Erythroblast (primary cell): Measurements from ENCODE around the gene RAB11FIP4.

Experiments
- DNase-seq, 2 experiments: peaks; one replicate each; lab custom pipeline; 2025; lab: John Stamatoyannopoulos, UW
- GATA1 ChIP-seq: IDR thresholded peaks from 2 replicates; pipeline ENCODE4 v1.6.1; 2011; ENCODE audit warnings: low read depth, mild to moderate bottlenecking, control low read depth, low read length, moderate library complexity
- POLR2A ChIP-seq: IDR thresholded peaks from 2 replicates; pipeline ENCODE4 v1.6.1; 2011; ENCODE audit warnings: mild to moderate bottlenecking, low read length

Gene RAB11FIP4

GRCh38 chr17:31457391-31458234 lies 66.1 kb downstream of the RAB11FIP4 start:
- TF ChIP-seq GATA1 (no peak), POLR2A (no peak)
- no peak for DNase-seq

DNA sequence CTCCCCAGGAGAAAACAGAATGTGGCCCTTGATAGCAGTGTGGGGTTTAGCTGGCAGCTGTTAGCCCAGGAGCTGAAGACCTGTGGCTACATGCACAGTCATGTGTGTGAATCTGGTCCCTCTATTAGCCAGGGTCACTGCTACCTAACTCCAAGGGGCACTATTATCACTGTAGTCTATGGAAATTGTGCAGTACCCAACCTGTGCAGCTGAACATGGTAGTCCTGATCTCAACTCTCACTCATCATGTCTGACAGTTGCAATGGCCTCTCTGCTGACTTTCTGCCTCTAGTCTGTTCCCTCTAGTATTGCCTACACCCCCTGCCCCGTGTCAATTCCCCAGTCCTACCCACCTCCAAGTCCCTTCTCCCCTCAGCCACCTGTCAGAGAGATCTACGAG lies 67.4 kb downstream of the RAB11FIP4 start:
- no peak for DNase-seq
- no peak for TF ChIP-seq GATA1
- TF ChIP-seq POLR2A, result no peak

GRCh38 chr17:31459716-31460115 lies 68.2 kb downstream of the RAB11FIP4 start:
- no peak for DNase-seq
- TF ChIP-seq GATA1, result no peak
- no peak for TF ChIP-seq POLR2A

- DNase-seq, result no peak
- TF ChIP-seq GATA1 (no peak), POLR2A (no peak)
Observed at GRCh38 chr17:31460226-31460721, 68.8 kb downstream of the RAB11FIP4 start.

- TF ChIP-seq GATA1, result no peak
- no peak for TF ChIP-seq POLR2A
- DNase-seq, result no peak
Observed at GRCh38 chr17:31461227-31461810, 69.8 kb downstream of the RAB11FIP4 start.

DNA sequence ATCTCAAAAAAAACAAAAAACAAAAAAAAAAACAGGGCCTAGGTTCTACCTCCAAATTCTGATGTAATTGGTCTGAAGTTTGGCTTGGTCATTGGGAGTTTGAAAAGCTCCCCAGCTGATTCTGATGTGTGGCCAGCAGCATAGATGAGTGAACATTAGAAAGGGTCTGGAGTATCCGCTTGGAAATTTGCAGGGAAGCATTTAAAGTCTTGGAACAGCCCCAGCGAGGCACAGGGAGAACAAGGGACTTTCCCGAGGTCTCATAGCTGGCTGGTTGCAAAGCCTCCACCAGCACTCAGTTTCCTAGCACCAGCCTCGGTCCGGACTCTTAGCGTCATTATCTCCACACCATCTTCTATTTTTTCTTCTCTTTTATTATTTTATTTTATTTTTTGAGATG lies 70.8 kb downstream of the RAB11FIP4 start:
- TF ChIP-seq GATA1 (no peak), POLR2A (no peak)
- DNase-seq, result no peak

DNA sequence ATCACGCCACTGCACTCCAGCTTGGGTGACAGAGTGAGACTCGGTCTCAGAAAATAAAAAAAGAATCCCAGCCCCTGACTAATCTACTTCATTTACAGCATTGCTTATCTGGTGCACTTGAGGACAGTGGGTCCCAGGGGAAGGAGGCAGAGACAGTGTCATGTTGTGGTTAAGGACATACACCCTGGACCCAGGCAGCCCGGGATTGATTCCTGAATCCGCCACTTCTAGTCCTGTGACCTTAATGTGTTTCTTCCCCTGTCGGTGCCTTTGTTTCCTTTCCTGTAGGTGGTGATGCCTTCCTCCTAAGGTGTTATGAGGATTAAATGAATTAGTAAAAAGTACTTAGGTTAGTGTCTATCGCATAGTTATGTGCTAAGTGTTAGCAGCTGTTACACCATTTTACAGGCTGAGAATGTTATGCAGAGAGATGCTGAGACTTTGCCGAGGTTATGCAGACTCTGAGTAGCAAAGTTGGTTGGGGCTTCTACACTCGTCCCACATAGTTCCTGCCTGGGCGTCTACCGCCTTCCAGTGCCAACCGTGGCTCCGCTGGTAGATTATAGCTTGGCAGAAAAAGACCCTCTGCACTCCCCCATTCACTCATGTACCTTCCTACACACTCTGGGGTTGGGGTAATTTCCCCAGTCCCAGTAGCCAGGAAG lies 74.8 kb downstream of the RAB11FIP4 start:
- no peak for DNase-seq
- no peak for TF ChIP-seq GATA1
- no peak for TF ChIP-seq POLR2A

- no peak for DNase-seq
- TF ChIP-seq POLR2A, result no peak
- TF ChIP-seq GATA1, result no peak
Observed at GRCh38 chr17:31467502-31468256, 76.2 kb downstream of the RAB11FIP4 start.

DNA sequence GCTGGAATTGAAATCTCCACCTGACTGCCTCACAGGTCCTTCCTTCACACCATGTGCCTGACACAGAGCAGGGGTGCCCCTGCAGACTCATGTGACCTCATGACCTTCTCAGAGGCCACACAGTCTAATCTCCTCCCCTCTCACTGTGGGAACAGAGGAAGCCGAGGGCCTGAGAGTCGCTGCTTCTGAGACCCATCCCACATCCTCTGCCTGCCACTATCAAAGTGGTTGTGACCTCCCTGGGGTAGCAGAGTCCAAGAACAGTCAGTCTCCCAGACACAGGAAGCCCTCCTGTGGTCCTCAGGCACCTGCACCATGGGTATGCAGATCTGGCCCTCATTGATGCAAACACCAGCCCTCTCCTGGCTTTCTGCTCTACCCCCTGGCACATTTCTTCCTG lies 78.5 kb downstream of the RAB11FIP4 start:
- DNase-seq, result no peak

GRCh38 chr17:31470592-31470991 lies 79.1 kb downstream of the RAB11FIP4 start:
- DNase-seq, result no peak
- TF ChIP-seq GATA1 (no peak), POLR2A (no peak)

More for the DNA sequence above, 78.5 kb downstream of the RAB11FIP4 start:
- no peak for TF ChIP-seq POLR2A
- no peak for TF ChIP-seq GATA1

- TF ChIP-seq POLR2A (no peak), GATA1 (no peak)
- DNase-seq, result no peak
Observed at GRCh38 chr17:31472137-31472536, 80.7 kb downstream of the RAB11FIP4 start.

- no peak for TF ChIP-seq GATA1
- TF ChIP-seq POLR2A, result no peak
- no peak for DNase-seq
Observed at GRCh38 chr17:31475378-31476162, 84.1 kb downstream of the RAB11FIP4 start.
